HEK293 (cell line): Measurements from ENCODE around the gene VKORC1.

Experiments used
- CTCF ChIA-PET: fragments of 350-600 bp; formaldehyde crosslinking; extraction: SDS; loops from one replicate; lab custom pipeline; 2021; ENCODE audit warnings: antibody characterized with exemption; lab: Yijun Ruan, JAX
- POLR2A ChIA-PET: fragments of 300-600 bp; formaldehyde crosslinking; extraction: SDS; loops from one replicate; lab custom pipeline; 2020; ENCODE audit warnings: antibody characterized with exemption, inconsistent platforms; lab: Yijun Ruan, JAX
- H3K27ac ChIP-seq: fragments of 200-500 bp; sonication (Bioruptor generic); 2 replicates; pipeline ENCODE4 v1.5.1; 2014; ENCODE audit warnings: low read depth, low read length, control low read depth, inconsistent platforms; ENCODE audit errors: extremely low read depth
- H3K36me3 ChIP-seq, 2 experiments: fragments of 200-500 bp in 1 of 2; sonication (Bioruptor generic) in 1 of 2; 1 replicate in 1 of 2; 2 replicates in 1 of 2; pipeline ENCODE4 v1.5.1; 2014 to 2017; ENCODE audit warnings: inconsistent platforms in 2 of 2, low read length in 2 of 2; ENCODE audit not compliant: control insufficient read depth in 2 of 2, insufficient read depth in 1 of 2
- H3K4me1 ChIP-seq: fragments of 200-500 bp; sonication (Bioruptor generic); 2 replicates; pipeline ENCODE4 v1.5.1; 2014; ENCODE audit warnings: mild to moderate bottlenecking, low read length, inconsistent platforms; ENCODE audit not compliant: control insufficient read depth, insufficient read depth
- H3K4me3 ChIP-seq: 2 replicates; pipeline ENCODE4 v1.5.1; 2011; ENCODE audit warnings: low read depth, mild to moderate bottlenecking, control low read depth, low read length, moderate library complexity
- H3K9me3 ChIP-seq: fragments of 200-500 bp; sonication (Bioruptor generic); 2 replicates; pipeline ENCODE4 v1.5.1; 2014; ENCODE audit warnings: low read depth, low read length, inconsistent platforms; ENCODE audit not compliant: control insufficient read depth, insufficient read depth
- HOXD13 ChIP-seq: sonication (generic); formaldehyde crosslinking; IDR thresholded peaks from 2 replicates; pipeline ENCODE4 v1.8.0; 2022; ENCODE audit warnings: missing genetic modification reagents, borderline replicate concordance
- PRDM1 ChIP-seq: fragments of 450-650 bp; formaldehyde crosslinking; IDR thresholded peaks from 2 replicates; pipeline ENCODE4; 2016; ENCODE audit warnings: missing biosample characterization, missing genetic modification characterization
- ZBTB48 ChIP-seq: fragments of 450-650 bp; formaldehyde crosslinking; IDR thresholded peaks from 2 replicates; pipeline ENCODE4 v1.5.1; 2016; ENCODE audit warnings: missing biosample characterization, missing genetic modification characterization
- ZNF114 ChIP-seq: fragments of 450-650 bp; formaldehyde crosslinking; IDR thresholded peaks from 2 replicates; pipeline ENCODE4 v1.5.0; 2017; ENCODE audit warnings: missing biosample characterization, missing genetic modification characterization
- ZNF157 ChIP-seq: fragments of 450-650 bp; formaldehyde crosslinking; IDR thresholded peaks from 2 replicates; pipeline ENCODE4 v1.5.1; 2016; ENCODE audit warnings: missing biosample characterization, missing genetic modification characterization
- ZNF214 ChIP-seq: fragments of 450-650 bp; formaldehyde crosslinking; IDR thresholded peaks from 2 replicates; pipeline ENCODE4 v1.5.1; 2017; ENCODE audit warnings: missing biosample characterization, mild to moderate bottlenecking, missing genetic modification characterization, borderline replicate concordance
- ZNF223 ChIP-seq: fragments of 450-650 bp; formaldehyde crosslinking; IDR thresholded peaks from 2 replicates; pipeline ENCODE4 v1.5.1; 2016; ENCODE audit warnings: missing biosample characterization, missing genetic modification characterization
- ZNF23 ChIP-seq: fragments of 450-650 bp; formaldehyde crosslinking; IDR thresholded peaks from 2 replicates; pipeline ENCODE4 v1.5.1; 2016; ENCODE audit warnings: missing biosample characterization, missing genetic modification characterization, borderline replicate concordance
- ZNF239 ChIP-seq: fragments of 450-650 bp; formaldehyde crosslinking; IDR thresholded peaks from 2 replicates; pipeline ENCODE4 v1.5.1; 2016; ENCODE audit warnings: missing biosample characterization, missing genetic modification characterization
- ZNF341 ChIP-seq: fragments of 450-650 bp; formaldehyde crosslinking; IDR thresholded peaks from 2 replicates; pipeline ENCODE4; 2016; ENCODE audit warnings: low read depth, missing biosample characterization, missing genetic modification characterization
- ZNF501 ChIP-seq: fragments of 450-650 bp; formaldehyde crosslinking; IDR thresholded peaks from 2 replicates; pipeline ENCODE4 v1.5.1; 2016; ENCODE audit warnings: missing biosample characterization, missing genetic modification characterization
- ZNF561 ChIP-seq: fragments of 450-650 bp; IDR thresholded peaks from 2 replicates; pipeline ENCODE4 v1.5.1; 2018; ENCODE audit warnings: missing biosample characterization, missing genetic modification characterization, borderline replicate concordance
- ZNF660 ChIP-seq: fragments of 450-650 bp; IDR thresholded peaks from 2 replicates; pipeline ENCODE4 v1.5.1; 2018; ENCODE audit warnings: missing biosample characterization, mild to moderate bottlenecking, missing genetic modification characterization
- ZNF791 ChIP-seq: fragments of 450-650 bp; formaldehyde crosslinking; IDR thresholded peaks from 2 replicates; pipeline ENCODE4 v1.5.1; 2016; ENCODE audit warnings: missing biosample characterization, missing genetic modification characterization
- TF ChIP-seq, protein P1 (sequence below): fragments of 450-650 bp; formaldehyde crosslinking; IDR thresholded peaks from 2 replicates; pipeline ENCODE4 v1.5.1; 2016; ENCODE audit warnings: missing biosample characterization, missing genetic modification characterization, low read depth
- TF ChIP-seq, protein P2 (sequence below): fragments of 450-650 bp; formaldehyde crosslinking; IDR thresholded peaks from 2 replicates; pipeline ENCODE4 v1.5.1; 2016; ENCODE audit warnings: missing biosample characterization, missing genetic modification characterization
- TF ChIP-seq, protein P3 (sequence below): fragments of 450-650 bp; formaldehyde crosslinking; IDR thresholded peaks from 2 replicates; pipeline ENCODE4 v1.5.1; 2017; ENCODE audit warnings: missing biosample characterization, missing genetic modification characterization
- TF ChIP-seq, protein P4 (sequence below): fragments of 450-650 bp; formaldehyde crosslinking; IDR thresholded peaks from 2 replicates; pipeline ENCODE4 v1.5.1; 2016; ENCODE audit warnings: missing biosample characterization, missing genetic modification characterization
- TF ChIP-seq, protein P5 (sequence below): fragments of 450-650 bp; formaldehyde crosslinking; IDR thresholded peaks from 2 replicates; pipeline ENCODE4 v1.5.1; 2016; ENCODE audit warnings: missing biosample characterization, missing genetic modification characterization

The VKORC1 gene

DNA sequence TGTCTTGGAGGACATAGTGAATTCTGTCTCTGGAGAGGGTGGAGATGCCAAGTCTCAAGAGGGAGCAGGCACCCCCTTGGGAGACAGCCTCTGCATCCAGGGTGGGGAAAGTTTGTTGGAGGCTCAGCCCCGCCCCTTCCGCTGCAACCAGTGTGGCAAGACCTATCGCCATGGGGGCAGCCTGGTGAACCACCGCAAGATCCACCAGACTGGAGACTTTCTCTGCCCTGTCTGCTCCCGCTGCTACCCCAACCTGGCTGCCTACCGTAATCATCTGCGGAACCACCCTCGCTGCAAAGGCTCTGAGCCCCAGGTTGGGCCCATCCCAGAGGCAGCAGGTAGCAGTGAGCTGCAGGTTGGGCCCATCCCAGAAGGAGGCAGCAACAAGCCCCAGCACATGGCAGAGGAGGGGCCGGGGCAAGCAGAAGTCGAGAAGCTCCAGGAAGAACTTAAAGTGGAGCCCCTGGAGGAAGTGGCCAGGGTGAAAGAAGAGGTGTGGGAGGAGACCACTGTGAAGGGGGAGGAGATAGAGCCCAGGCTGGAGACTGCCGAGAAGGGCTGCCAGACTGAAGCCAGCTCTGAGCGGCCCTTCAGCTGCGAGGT is 15.2 kb downstream of the VKORC1 start:
- no peak overlapping the region for H3K4me3 ChIP-seq
- peaks cover 0 to 78% of the 10 kb centered on the region in 2 experiments; a peak in 1 of 3 replicates for H3K36me3 ChIP-seq
- H3K4me1 ChIP-seq = no peaks in the 10 kb centered on the region
- TF ChIP-seq ZNF239 (tag by site-specific recombination) (no peak), ZNF791 (tag by site-specific recombination) (no peak), ZNF114 (tag by site-specific recombination) (no peak), ZNF341 (no peak), HOXD13 (CRISPR knock-in tag) (no peak), ZBTB48 (no peak), ZNF157 (tag by site-specific recombination) (no peak), ZNF561 (no peak), ZNF214 (no peak), ZNF223 (tag by site-specific recombination) (no peak), ZNF501 (tag by site-specific recombination) (no peak), PRDM1 (tag by site-specific recombination) (no peak), ZNF23 (no peak), ZNF660 (tag by site-specific recombination) (no peak)
- TF ChIP-seq, protein P1, sequence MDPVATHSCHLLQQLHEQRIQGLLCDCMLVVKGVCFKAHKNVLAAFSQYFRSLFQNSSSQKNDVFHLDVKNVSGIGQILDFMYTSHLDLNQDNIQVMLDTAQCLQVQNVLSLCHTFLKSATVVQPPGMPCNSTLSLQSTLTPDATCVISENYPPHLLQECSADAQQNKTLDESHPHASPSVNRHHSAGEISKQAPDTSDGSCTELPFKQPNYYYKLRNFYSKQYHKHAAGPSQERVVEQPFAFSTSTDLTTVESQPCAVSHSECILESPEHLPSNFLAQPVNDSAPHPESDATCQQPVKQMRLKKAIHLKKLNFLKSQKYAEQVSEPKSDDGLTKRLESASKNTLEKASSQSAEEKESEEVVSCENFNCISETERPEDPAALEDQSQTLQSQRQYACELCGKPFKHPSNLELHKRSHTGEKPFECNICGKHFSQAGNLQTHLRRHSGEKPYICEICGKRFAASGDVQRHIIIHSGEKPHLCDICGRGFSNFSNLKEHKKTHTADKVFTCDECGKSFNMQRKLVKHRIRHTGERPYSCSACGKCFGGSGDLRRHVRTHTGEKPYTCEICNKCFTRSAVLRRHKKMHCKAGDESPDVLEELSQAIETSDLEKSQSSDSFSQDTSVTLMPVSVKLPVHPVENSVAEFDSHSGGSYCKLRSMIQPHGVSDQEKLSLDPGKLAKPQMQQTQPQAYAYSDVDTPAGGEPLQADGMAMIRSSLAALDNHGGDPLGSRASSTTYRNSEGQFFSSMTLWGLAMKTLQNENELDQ (tag by site-specific recombination) = no peak
- TF ChIP-seq, protein P2, sequence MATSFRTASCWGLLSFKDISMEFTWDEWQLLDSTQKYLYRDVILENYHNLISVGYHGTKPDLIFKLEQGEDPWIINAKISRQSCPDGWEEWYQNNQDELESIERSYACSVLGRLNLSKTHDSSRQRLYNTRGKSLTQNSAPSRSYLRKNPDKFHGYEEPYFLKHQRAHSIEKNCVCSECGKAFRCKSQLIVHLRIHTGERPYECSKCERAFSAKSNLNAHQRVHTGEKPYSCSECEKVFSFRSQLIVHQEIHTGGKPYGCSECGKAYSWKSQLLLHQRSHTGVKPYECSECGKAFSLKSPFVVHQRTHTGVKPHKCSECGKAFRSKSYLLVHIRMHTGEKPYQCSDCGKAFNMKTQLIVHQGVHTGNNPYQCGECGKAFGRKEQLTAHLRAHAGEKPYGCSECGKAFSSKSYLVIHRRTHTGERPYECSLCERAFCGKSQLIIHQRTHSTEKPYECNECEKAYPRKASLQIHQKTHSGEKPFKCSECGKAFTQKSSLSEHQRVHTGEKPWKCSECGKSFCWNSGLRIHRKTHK = no peak
- TF ChIP-seq, protein P3, sequence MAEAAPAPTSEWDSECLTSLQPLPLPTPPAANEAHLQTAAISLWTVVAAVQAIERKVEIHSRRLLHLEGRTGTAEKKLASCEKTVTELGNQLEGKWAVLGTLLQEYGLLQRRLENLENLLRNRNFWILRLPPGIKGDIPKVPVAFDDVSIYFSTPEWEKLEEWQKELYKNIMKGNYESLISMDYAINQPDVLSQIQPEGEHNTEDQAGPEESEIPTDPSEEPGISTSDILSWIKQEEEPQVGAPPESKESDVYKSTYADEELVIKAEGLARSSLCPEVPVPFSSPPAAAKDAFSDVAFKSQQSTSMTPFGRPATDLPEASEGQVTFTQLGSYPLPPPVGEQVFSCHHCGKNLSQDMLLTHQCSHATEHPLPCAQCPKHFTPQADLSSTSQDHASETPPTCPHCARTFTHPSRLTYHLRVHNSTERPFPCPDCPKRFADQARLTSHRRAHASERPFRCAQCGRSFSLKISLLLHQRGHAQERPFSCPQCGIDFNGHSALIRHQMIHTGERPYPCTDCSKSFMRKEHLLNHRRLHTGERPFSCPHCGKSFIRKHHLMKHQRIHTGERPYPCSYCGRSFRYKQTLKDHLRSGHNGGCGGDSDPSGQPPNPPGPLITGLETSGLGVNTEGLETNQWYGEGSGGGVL = no peak
- TF ChIP-seq, protein P4, sequence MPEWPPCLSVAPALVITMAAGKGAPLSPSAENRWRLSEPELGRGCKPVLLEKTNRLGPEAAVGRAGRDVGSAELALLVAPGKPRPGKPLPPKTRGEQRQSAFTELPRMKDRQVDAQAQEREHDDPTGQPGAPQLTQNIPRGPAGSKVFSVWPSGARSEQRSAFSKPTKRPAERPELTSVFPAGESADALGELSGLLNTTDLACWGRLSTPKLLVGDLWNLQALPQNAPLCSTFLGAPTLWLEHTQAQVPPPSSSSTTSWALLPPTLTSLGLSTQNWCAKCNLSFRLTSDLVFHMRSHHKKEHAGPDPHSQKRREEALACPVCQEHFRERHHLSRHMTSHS (tag by site-specific recombination) = no peak
- TF ChIP-seq, protein P5, sequence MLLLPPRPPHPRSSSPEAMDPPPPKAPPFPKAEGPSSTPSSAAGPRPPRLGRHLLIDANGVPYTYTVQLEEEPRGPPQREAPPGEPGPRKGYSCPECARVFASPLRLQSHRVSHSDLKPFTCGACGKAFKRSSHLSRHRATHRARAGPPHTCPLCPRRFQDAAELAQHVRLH = no peak
- no peaks in the 10 kb centered on the region for H3K9me3 ChIP-seq
- POLR2A ChIA-PET = interaction anchor here (0.5 to 1.7 kb wide), 4 partner anchors 14 to 41 kb away, joined by 3 to 4 read pairs (median 3); partner anchors contain the start of genes KAT8 and VKORC1
- CTCF ChIA-PET = interaction anchor here (0.6 to 1.0 kb wide), 2 partner anchors 62 to 94 kb away, joined by 3 to 4 read pairs; no protein-coding TSS in a partner anchor
- no peak overlapping the region for H3K27ac ChIP-seq
